WTC11 (cell line): Measurements from ENCODE around the gene SHC2.

Experiments used
- KAT7 ChIP-seq: sonication (generic); formaldehyde crosslinking; IDR thresholded peaks from 2 replicates; pipeline ENCODE4 v1.8.1; 2023; ENCODE audit warnings: missing genetic modification reagents, mild to moderate bottlenecking, borderline replicate concordance
- TP53 ChIP-seq: sonication (generic); formaldehyde crosslinking; IDR thresholded peaks from 2 replicates; pipeline ENCODE4 v1.8.1; 2023; ENCODE audit warnings: mild to moderate bottlenecking, missing genetic modification reagents
- ZNF121 ChIP-seq: sonication (generic); formaldehyde crosslinking; IDR thresholded peaks from 2 replicates; pipeline ENCODE4 v1.8.0; 2023; ENCODE audit warnings: missing genetic modification reagents
- TF ChIP-seq, protein P1 (sequence below): fragments of 200-600 bp; IDR thresholded peaks from 2 replicates; pipeline ENCODE4 v1.8.0; 2022; ENCODE audit warnings: antibody characterized with exemption
- TF ChIP-seq, protein P2 (sequence below): sonication (generic); formaldehyde crosslinking; IDR thresholded peaks from 2 replicates; pipeline ENCODE4 v1.8.1; 2023; ENCODE audit warnings: mild to moderate bottlenecking, missing genetic modification reagents, moderate library complexity

DNA sequence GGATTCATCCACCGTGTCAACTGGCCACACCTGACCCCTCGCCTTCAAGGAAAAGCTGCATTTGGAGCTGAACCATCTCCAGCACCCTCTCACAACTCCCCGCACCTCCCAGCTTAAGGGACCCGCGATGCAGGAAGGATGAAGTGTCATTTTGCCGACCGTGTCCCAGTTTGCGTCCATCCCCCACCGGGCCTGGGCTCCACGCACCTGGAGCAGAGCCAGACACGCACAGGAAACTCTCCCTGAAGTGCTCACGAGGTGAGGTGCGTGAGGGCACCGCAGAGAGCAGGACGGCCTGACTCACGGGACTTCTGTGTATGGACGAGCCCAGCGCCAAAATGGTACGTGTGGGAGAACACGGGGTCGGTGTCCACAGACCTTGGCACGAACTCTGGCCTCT lies 7.2 kb downstream of the SHC2 start:
- TF ChIP-seq KAT7 (CRISPR knock-in tag) (no peak), ZNF121 (CRISPR knock-in tag) (no peak), TP53 (CRISPR knock-in tag) (no peak)
- TF ChIP-seq, protein P1, sequence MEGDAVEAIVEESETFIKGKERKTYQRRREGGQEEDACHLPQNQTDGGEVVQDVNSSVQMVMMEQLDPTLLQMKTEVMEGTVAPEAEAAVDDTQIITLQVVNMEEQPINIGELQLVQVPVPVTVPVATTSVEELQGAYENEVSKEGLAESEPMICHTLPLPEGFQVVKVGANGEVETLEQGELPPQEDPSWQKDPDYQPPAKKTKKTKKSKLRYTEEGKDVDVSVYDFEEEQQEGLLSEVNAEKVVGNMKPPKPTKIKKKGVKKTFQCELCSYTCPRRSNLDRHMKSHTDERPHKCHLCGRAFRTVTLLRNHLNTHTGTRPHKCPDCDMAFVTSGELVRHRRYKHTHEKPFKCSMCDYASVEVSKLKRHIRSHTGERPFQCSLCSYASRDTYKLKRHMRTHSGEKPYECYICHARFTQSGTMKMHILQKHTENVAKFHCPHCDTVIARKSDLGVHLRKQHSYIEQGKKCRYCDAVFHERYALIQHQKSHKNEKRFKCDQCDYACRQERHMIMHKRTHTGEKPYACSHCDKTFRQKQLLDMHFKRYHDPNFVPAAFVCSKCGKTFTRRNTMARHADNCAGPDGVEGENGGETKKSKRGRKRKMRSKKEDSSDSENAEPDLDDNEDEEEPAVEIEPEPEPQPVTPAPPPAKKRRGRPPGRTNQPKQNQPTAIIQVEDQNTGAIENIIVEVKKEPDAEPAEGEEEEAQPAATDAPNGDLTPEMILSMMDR: no peak
- TF ChIP-seq, protein P2, sequence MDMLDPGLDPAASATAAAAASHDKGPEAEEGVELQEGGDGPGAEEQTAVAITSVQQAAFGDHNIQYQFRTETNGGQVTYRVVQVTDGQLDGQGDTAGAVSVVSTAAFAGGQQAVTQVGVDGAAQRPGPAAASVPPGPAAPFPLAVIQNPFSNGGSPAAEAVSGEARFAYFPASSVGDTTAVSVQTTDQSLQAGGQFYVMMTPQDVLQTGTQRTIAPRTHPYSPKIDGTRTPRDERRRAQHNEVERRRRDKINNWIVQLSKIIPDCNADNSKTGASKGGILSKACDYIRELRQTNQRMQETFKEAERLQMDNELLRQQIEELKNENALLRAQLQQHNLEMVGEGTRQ: no peak
